ENCODE data around the gene TNFRSF17. TPM values are rescaled to one million over a fixed set of nuclear protein-coding genes. Genes with fewer than 3 reads are reported as not detected.

The TNFRSF17 gene
- total and polyA plus RNA-seq, 2 donors (not counting 3 experiments of a cell fraction or from before 2014, with no cell fraction given): not detected

GRCh38 chr16:11980136-11980844, 15.3 kb downstream of the TNFRSF17 start:
- CTCF ChIA-PET: interaction anchor here (1.1 to 1.4 kb wide), 2 partner anchors 88 kb away, joined by 3 to 4 read pairs; no protein-coding TSS in a partner anchor
- POLR2A ChIA-PET: no interaction called here

More at GRCh38 chr16:11980136-11980844, 15.3 kb downstream of the TNFRSF17 start:
- intact Hi-C loops (cut with micrococcal nuclease) (no loop called here), dilution Hi-C loops (cut with MboI; ENCODE audit: extremely low pct_ligation_motif_present, low sequenced_read_pairs) (no loop called here)
- H2AFZ ChIP-seq (ENCODE audit: low read depth, low read length): no peak overlapping the region
- no peak for FAIRE-seq
- H3K4me2 ChIP-seq (ENCODE audit: insufficient read depth, low read length): no peak overlapping the region
- no peaks in the 10 kb centered on the region for H3K9me3 ChIP-seq (replicated peaks; ENCODE audit: control insufficient read depth, insufficient read depth, low read length)
- H3K9me1 ChIP-seq (replicated peaks; ENCODE audit: control insufficient read depth, extremely low read depth, insufficient read depth, low read length): no peaks in the 10 kb centered on the region
- no peak overlapping the region for H3K27ac ChIP-seq (ENCODE audit: insufficient read depth, low read depth, low read length)
- H4K20me1 ChIP-seq (replicated peaks; ENCODE audit: control insufficient read depth, extremely low read depth, insufficient read depth, low read length): no peaks in the 10 kb centered on the region
- no peak for DNase-seq (ENCODE audit: low read depth, low spot score)
- no peaks in the 10 kb centered on the region for H3K36me3 ChIP-seq (ENCODE audit: control insufficient read depth in 2 of 2, extremely low read depth in 1 of 2, insufficient read depth in 2 of 2, low read length in 2 of 2)
- peaks cover 10% of the 10 kb centered on the region for H3K79me2 ChIP-seq (ENCODE audit: control insufficient read depth, insufficient read depth, low read length)
- H3K4me1 ChIP-seq (ENCODE audit: control insufficient read depth, extremely low read depth, insufficient read depth, low read length): peaks cover 14% of the 10 kb centered on the region
- no peak overlapping the region for H3K4me3 ChIP-seq (replicated peaks in 1 of 3; ENCODE audit: insufficient read depth in 1 of 3, low read depth in 1 of 3, low read length in 3 of 3)
- no peaks in the 10 kb centered on the region for H3K27me3 ChIP-seq (ENCODE audit: control insufficient read depth in 2 of 2, insufficient read depth in 2 of 2, low read length in 2 of 2)
- no TSS peak for BruUV-seq (replicated peaks)
- no peak overlapping the region for H3K9ac ChIP-seq (replicated peaks; ENCODE audit: extremely low read depth, insufficient read depth, low read length)
- no peak for TF ChIP-seq GATA2 (IDR thresholded peaks at IDR 0.05; ENCODE audit: insufficient read depth, insufficient read length, low read depth, low read length)
- no peak for TF ChIP-seq MYC (IDR thresholded peaks at IDR 0.05; ENCODE audit: low read depth, low read length)
- TF ChIP-seq POLR2A (IDR thresholded peaks at IDR 0.05; ENCODE audit: low read depth, low read length): no peak
- TF ChIP-seq FOS (IDR thresholded peaks at IDR 0.05; ENCODE audit: borderline replicate concordance, insufficient read depth, low read length): no peak
- TF ChIP-seq JUN (IDR thresholded peaks at IDR 0.05; ENCODE audit: borderline replicate concordance, insufficient read depth, insufficient read length, low read depth): no peak
- no peak for TF ChIP-seq CTCF (IDR thresholded peaks at IDR 0.05; ENCODE audit: extremely low read depth in 1 of 2, insufficient read depth in 1 of 2, low read depth in 1 of 2, low read length in 2 of 2)
- TF ChIP-seq EZH2 (IDR thresholded peaks at IDR 0.05; ENCODE audit: borderline replicate concordance, low read depth, low read length, severe bottlenecking): no peak
- no peak for TF ChIP-seq POLR2AphosphoS5 (IDR thresholded peaks at IDR 0.05; ENCODE audit: insufficient read depth, low read depth, low read length)
- no peak for TF ChIP-seq MAX (IDR thresholded peaks at IDR 0.05; ENCODE audit: insufficient read depth, insufficient read length)
